A549 (cell line): ENCODE data around the gene PKD1. TPM values are rescaled to one million over a fixed set of nuclear protein-coding genes. Genes with fewer than 3 reads are reported as not detected.
A peak's percentile ranks its signal among the peaks of the same experiment; 100 is the strongest.

Experiments used
- ATAC-seq, 2 experiments: fragments of 200-7000 bp in 1 of 2; fragments of >200 bp in 1 of 2; cut with Nextera tagmentation in 1 of 2; cut with Tn5 transposase in 1 of 2; 3 replicates each; pipeline versions ENCODE4 v1.8.0 to v1.9.1; 2018 to 2020; ENCODE audit warnings: mild to moderate bottlenecking in 1 of 2, moderate library complexity in 1 of 2
- CTCF ChIA-PET: fragments of 300-600 bp; sonication (Branson Sonifier 250); formaldehyde crosslinking; extraction: SDS; loops from one replicate; lab custom pipeline; 2021; ENCODE audit warnings: antibody characterized with exemption, inconsistent platforms; lab: Yijun Ruan, JAX
- POLR2A ChIA-PET: fragments of 350-600 bp; formaldehyde crosslinking; extraction: SDS; loops from one replicate; lab custom pipeline; 2021; ENCODE audit warnings: antibody characterized with exemption, inconsistent platforms; lab: Yijun Ruan, JAX
- DNase-seq, 2 experiments: peaks; one replicate each; pipeline versions ENCODE4 v3.0.0 to v3.0.0-alpha.2; 2011 to 2016; ENCODE audit warnings: low read depth in 1 of 2, low spot score in 1 of 2
- FAIRE-seq: peaks from 2 replicates; lab custom pipeline; 2011; peaks lifted over from hg19 to GRCh38; lab: Jason Lieb, UNC
- H3K27ac ChIP-seq, 2 experiments: fragments of >200 bp; sonication (Bioruptor Twin); formaldehyde crosslinking; 3 replicates each; pipeline ENCODE4 v1.5.1; 2016 to 2017
- H3K4me1 ChIP-seq: fragments of >200 bp; sonication (Bioruptor Twin); formaldehyde crosslinking; 3 replicates; pipeline ENCODE4 v1.6.1; 2016
- H3K4me2 ChIP-seq: fragments of >200 bp; sonication (Bioruptor Twin); formaldehyde crosslinking; 3 replicates; pipeline ENCODE4 v1.6.1; 2016
- H3K4me3 ChIP-seq: fragments of >200 bp; sonication (Bioruptor Twin); formaldehyde crosslinking; 3 replicates; pipeline ENCODE4 v1.5.1; 2016
- H3K9me3 ChIP-seq: fragments of >200 bp; sonication (Bioruptor Twin); formaldehyde crosslinking; 3 replicates; pipeline ENCODE4 v1.6.1; 2016
- CBX2 ChIP-seq: fragments of 200-600 bp; sonication (generic); IDR thresholded peaks from 2 replicates; pipeline ENCODE4 v1.6.1; 2016; ENCODE audit warnings: low read depth, mild to moderate bottlenecking, borderline replicate concordance
- CEBPB ChIP-seq, 2 experiments: fragments of >200 bp in 1 of 2; sonication (Bioruptor Twin) in 1 of 2; formaldehyde crosslinking in 1 of 2; IDR thresholded peaks; 2 replicates each; pipeline ENCODE4 v1.6.1; 2012 to 2016
- CHD4 ChIP-seq: fragments of 200-600 bp; sonication (generic); IDR thresholded peaks from 2 replicates; pipeline ENCODE4 v1.6.1; 2016; ENCODE audit warnings: antibody characterized with exemption, mild to moderate bottlenecking, borderline replicate concordance
- CTCF ChIP-seq: fragments of >200 bp; sonication (Bioruptor Twin); formaldehyde crosslinking; IDR thresholded peaks from 3 replicates; pipeline ENCODE4 v1.5.1; 2016
- EP300 ChIP-seq, 2 experiments: fragments of >200 bp; sonication (Bioruptor Twin); formaldehyde crosslinking; IDR thresholded peaks; 2 replicates in 1 of 2; 3 replicates in 1 of 2; pipeline ENCODE4 v1.6.1; 2016 to 2017
- ESRRA ChIP-seq: fragments of 150-350 bp; IDR thresholded peaks from 2 replicates; pipeline ENCODE4 v1.6.1; 2014; ENCODE audit warnings: mild to moderate bottlenecking, low read length, borderline replicate concordance
- FOSB ChIP-seq: fragments of 250-450 bp; sonication (Bioruptor Pico); IDR thresholded peaks from 2 replicates; pipeline ENCODE4 v1.5.0; 2020; ENCODE audit warnings: mild to moderate bottlenecking, moderate library complexity
- FOSL2 ChIP-seq, 2 experiments: fragments of 450-650 bp in 1 of 2; fragments of >200 bp in 1 of 2; sonication (Bioruptor Twin) in 1 of 2; formaldehyde crosslinking; IDR thresholded peaks; 2 replicates each; pipeline versions ENCODE4 v1.5.0 to v1.6.1; 2016 to 2020; ENCODE audit warnings: mild to moderate bottlenecking in 1 of 2, moderate library complexity in 1 of 2
- FOXS1 ChIP-seq: fragments of 250-450 bp; sonication (Bioruptor Pico); IDR thresholded peaks from 2 replicates; pipeline ENCODE4 v1.5.0; 2020; ENCODE audit warnings: mild to moderate bottlenecking, moderate library complexity
- HOXA7 ChIP-seq: fragments of 250-450 bp; sonication (Bioruptor Pico); IDR thresholded peaks from 2 replicates; pipeline ENCODE4 v1.5.0; 2020; ENCODE audit warnings: mild to moderate bottlenecking, moderate library complexity
- KDM1A ChIP-seq: fragments of 200-600 bp; sonication (generic); IDR thresholded peaks from 2 replicates; pipeline ENCODE4 v1.6.1; 2016; ENCODE audit warnings: low read depth, mild to moderate bottlenecking
- NFE2L2 ChIP-seq: fragments of 150-350 bp; conservative IDR thresholded peaks from 2 replicates; pipeline ENCODE4 v1.6.1; 2014; ENCODE audit warnings: low read length
- NPAS2 ChIP-seq: fragments of 250-450 bp; sonication (Bioruptor Pico); IDR thresholded peaks from 2 replicates; pipeline ENCODE4 v1.8.0; 2022; ENCODE audit warnings: mild to moderate bottlenecking, moderate library complexity, borderline replicate concordance
- PHF8 ChIP-seq: fragments of 200-600 bp; sonication (generic); IDR thresholded peaks from 2 replicates; pipeline ENCODE4 v1.6.1; 2016; ENCODE audit warnings: low read depth, mild to moderate bottlenecking, antibody characterized with exemption, moderate library complexity, borderline replicate concordance
- RAD21 ChIP-seq, 2 experiments: fragments of >200 bp in 1 of 2; sonication (Bioruptor Twin) in 1 of 2; formaldehyde crosslinking in 1 of 2; IDR thresholded peaks in 1 of 2; conservative IDR thresholded peaks in 1 of 2; 2 replicates in 1 of 2; 3 replicates in 1 of 2; pipeline ENCODE4 v1.6.1; 2012 to 2018; ENCODE audit warnings: inconsistent platforms in 1 of 2
- RFX5 ChIP-seq: fragments of 450-650 bp; IDR thresholded peaks from 2 replicates; pipeline ENCODE4 v1.7.1; 2014; ENCODE audit warnings: antibody characterized with exemption, mild to moderate bottlenecking, moderate library complexity
- RNF2 ChIP-seq: fragments of 200-600 bp; sonication (generic); IDR thresholded peaks from 2 replicates; pipeline ENCODE4 v1.6.1; 2016; ENCODE audit warnings: low read depth, mild to moderate bottlenecking, antibody characterized with exemption, moderate library complexity, borderline replicate concordance
- SMC3 ChIP-seq: fragments of >200 bp; sonication (Bioruptor Twin); formaldehyde crosslinking; IDR thresholded peaks from 3 replicates; pipeline ENCODE4 v1.6.1; 2018; ENCODE audit warnings: inconsistent platforms
- TFCP2L1 ChIP-seq: fragments of 250-450 bp; sonication (Bioruptor Pico); IDR thresholded peaks from 2 replicates; pipeline ENCODE4 v1.5.0; 2021; ENCODE audit warnings: mild to moderate bottlenecking
- ZC3H11A ChIP-seq: fragments of 450-650 bp; IDR thresholded peaks from 2 replicates; pipeline ENCODE4 v1.6.1; 2014; ENCODE audit warnings: antibody characterized with exemption, mild to moderate bottlenecking
- ZFP36 ChIP-seq: fragments of 450-650 bp; IDR thresholded peaks from 2 replicates; pipeline ENCODE4 v1.6.1; 2014; ENCODE audit warnings: borderline replicate concordance; ENCODE audit not compliant: partially characterized antibody
- ZNF302 ChIP-seq: fragments of 250-450 bp; sonication (Bioruptor Pico); IDR thresholded peaks from 2 replicates; pipeline ENCODE4 v1.9.0; 2021; ENCODE audit warnings: inconsistent platforms, mild to moderate bottlenecking, moderate library complexity
- WGBS: methylation state at CpG from one replicate; pipeline ENCODE4 v1.1.6; 2017; ENCODE audit errors: missing lambda C conversion rate; 5-methylcytosine and 5-hydroxymethylcytosine counted together
- polyA plus RNA-seq, 4 experiments: library from polyadenylated mRNA; depleted of rRNA in 3 of 4; stranded (reverse); fragments of >200 nt; fragmentation: RNase III in 1 of 4; extraction: RNeasy Plus Mini Kit Qiagen cat#74134 plus additional on column Dnase treatment in 1 of 4; gene quantifications; 2 replicates in 3 of 4; 3 replicates in 1 of 4; pipeline ENCODE4 v1.2.3, GENCODE V29; 2011 to 2017
- TF ChIP-seq, protein P1 (sequence below): IDR thresholded peaks from 2 replicates; pipeline ENCODE4 v1.6.1; 2012

PKD1 gene
- polyA plus RNA-seq, 2 of the 4 experiments (the other 2 are of a cell fraction): 11.5 to 39.2 TPM

DNA sequence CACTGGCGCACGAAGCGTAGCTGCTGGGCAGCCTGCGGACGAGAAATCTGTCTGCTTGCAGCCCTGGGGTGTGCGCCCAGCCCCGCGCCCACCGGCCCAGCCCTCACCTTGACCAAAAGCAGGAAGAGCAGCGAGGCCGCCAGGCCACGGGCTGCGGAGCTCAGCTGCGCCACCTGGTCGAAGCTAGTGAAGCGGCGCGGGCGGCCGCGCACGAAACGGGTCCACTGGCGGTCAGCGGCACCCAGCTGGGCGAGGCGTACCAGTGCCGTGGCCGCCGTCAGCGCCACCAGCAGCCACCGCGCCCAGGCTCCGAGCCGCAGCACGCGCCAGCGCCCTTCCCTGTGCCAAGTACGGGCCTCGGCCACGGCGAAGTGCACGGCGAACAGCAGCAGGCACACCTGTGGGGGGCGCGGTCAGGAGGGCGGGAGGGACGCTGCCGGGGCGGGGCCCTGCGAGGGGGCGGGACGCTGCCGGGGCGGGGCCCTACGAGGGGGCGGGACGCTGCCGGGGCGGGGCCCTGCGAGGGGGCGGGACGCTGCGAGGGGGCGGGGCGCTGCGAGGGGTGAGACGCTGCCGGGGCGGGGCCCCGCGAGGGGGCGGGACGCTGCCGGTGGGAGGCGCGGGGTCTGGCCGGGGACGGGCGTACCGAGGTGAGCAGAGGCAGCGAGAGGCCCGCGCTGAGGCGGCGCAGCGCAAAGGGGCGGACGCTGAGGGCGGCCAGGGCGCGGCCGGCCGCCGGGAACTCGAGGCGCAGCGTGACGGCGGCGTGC, 44.7 kb downstream of the PKD1 start:
- ChIA-PET POLR2A (no interaction called here), CTCF (interaction anchor here (0.6 to 4.8 kb wide), 11 partner anchors 9 to 1085 kb away, joined by 3 to 22 read pairs (median 4); no protein-coding TSS in a partner anchor)
- Histone ChIP-seq H3K9me3 (no peaks in the 10 kb centered on the region), H3K4me1 (no peaks in the 10 kb centered on the region), H3K4me3 (no peak overlapping the region), H3K27ac (peak overlapping the region in 1 of 2 experiments; percentile 52; a peak in 2 of 6 replicates), H3K4me2 (peak overlapping the region; percentile 35; the same call in 1 of the 3 replicates)
- 89% methylated on average over 38 of the region's 101 CpGs for WGBS
- ATAC-seq: peak; percentile 10 to 20; a peak in 3 of 6 replicates
- TF ChIP-seq ZFP36 (no peak), CTCF (0 out of 3 replicates have a peak, but pooled peaks have one; percentile 15), RAD21 (conservative IDR thresholded peaks at IDR 0.05 in 1 of 2, IDR thresholded peaks at IDR 0.05 in 1 of 2) (peak in 1 of 2 experiments; percentile 15; a peak in 1 of 5 replicates)
- DNase-seq: peak in 1 of 2 experiments; percentile 66
- no peak for FAIRE-seq

DNA sequence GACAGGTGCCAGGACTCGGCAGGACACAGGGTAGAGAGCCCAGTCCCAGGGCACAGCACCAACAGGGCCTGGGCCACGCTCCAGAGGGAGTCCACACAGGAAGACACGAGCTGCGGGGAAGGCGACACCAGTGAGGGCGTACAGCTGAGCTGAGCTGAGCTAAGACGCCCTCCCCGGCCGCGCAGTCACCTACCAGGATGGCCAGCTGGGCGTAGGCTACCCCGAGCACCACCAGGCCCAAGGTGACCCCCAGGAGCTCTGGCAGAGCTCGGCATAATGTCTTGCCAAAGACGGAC, 45.3 kb downstream of the PKD1 start:
- ChIA-PET POLR2A (no interaction called here), CTCF (interaction anchor here (0.6 to 4.8 kb wide), 11 partner anchors 8 to 1085 kb away, joined by 3 to 22 read pairs (median 4); no protein-coding TSS in a partner anchor)
- H3K4me1 ChIP-seq: no peaks in the 10 kb centered on the region; the same call in 2 of the 3 replicates
- TF ChIP-seq FOSB (no peak), FOXS1 (CRISPR knock-in tag) (no peak), HOXA7 (CRISPR knock-in tag) (no peak), CHD4 (no peak), ZC3H11A (no peak), FOSL2 (IDR thresholded peaks at IDR 0.05) (no peak), FOSL2 (CRISPR knock-in tag; IDR thresholded peaks at IDR 0.05) (no peak), NFE2L2 (no peak), RAD21 (conservative IDR thresholded peaks at IDR 0.05 in 1 of 2, IDR thresholded peaks at IDR 0.05 in 1 of 2) (no peak), PHF8 (no peak), ESRRA (no peak), RFX5 (no peak), CBX2 (no peak)
- TF ChIP-seq, protein P1, sequence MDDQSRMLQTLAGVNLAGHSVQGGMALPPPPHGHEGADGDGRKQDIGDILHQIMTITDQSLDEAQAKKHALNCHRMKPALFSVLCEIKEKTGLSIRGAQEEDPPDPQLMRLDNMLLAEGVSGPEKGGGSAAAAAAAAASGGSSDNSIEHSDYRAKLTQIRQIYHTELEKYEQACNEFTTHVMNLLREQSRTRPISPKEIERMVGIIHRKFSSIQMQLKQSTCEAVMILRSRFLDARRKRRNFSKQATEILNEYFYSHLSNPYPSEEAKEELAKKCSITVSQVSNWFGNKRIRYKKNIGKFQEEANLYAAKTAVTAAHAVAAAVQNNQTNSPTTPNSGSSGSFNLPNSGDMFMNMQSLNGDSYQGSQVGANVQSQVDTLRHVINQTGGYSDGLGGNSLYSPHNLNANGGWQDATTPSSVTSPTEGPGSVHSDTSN: no peak
- peak overlapping the region in 1 of 2 experiments; percentile 52; a peak in 1 of 6 replicates for H3K27ac ChIP-seq
- FAIRE-seq (no peak), DNase-seq (no peak), ATAC-seq (peak in 1 of 2 experiments; percentile 1; a peak in 1 of 6 replicates)
- no peak overlapping the region for H3K4me2 ChIP-seq
- WGBS: 92% methylated on average over 13 of the region's 14 CpGs
- no peak overlapping the region for H3K4me3 ChIP-seq
- H3K9me3 ChIP-seq: no peaks in the 10 kb centered on the region

- ChIA-PET POLR2A (no interaction called here), CTCF (interaction anchor here (0.6 to 4.8 kb wide), 10 partner anchors 12 to 1084 kb away, joined by 3 to 22 read pairs (median 4); no protein-coding TSS in a partner anchor)
- no peaks in the 10 kb centered on the region for H3K9me3 ChIP-seq
- TF ChIP-seq, protein P1: no peak
- TF ChIP-seq PHF8 (no peak), SMC3 (no peak), NPAS2 (no peak), TFCP2L1 (CRISPR knock-in tag) (no peak), ZNF302 (CRISPR knock-in tag) (no peak), CEBPB (IDR thresholded peaks at IDR 0.05) (no peak), EP300 (IDR thresholded peaks at IDR 0.05) (no peak), RNF2 (no peak), KDM1A (no peak), FOSB (no peak)
- ATAC-seq: no peak
- WGBS: 86% methylated on average over 19 of the region's 44 CpGs
- no peak overlapping the region for H3K27ac ChIP-seq
- no peaks in the 10 kb centered on the region; the same call in 2 of the 3 replicates for H3K4me1 ChIP-seq
- no peak for FAIRE-seq
- no peak overlapping the region for H3K4me3 ChIP-seq
- H3K4me2 ChIP-seq: no peak overlapping the region
- no peak for DNase-seq
Observed at GRCh38 chr16:2089706-2090480, 45.8 kb downstream of the PKD1 start.
